ENCODE data around the gene DPYSL4. TPM values are rescaled to one million over a fixed set of nuclear protein-coding genes. Genes with fewer than 3 reads are reported as not detected.
A peak's percentile ranks its signal among the peaks of the same experiment; 100 is the strongest.

The DPYSL4 gene
- total RNA-seq, 1 donor from 2014 or later, result 26.1 TPM

- Mint-ChIP-seq H3K4me3 (ENCODE audit: unreplicated experiment) (no peak overlapping the region), H3K27me3 (ENCODE audit: low read depth, unreplicated experiment) (peaks cover 12% of the 10 kb centered on the region), H3K9me3 (ENCODE audit: unreplicated experiment) (no peaks in the 10 kb centered on the region), H3K4me1 (ENCODE audit: low read depth, unreplicated experiment) (peaks cover 2% of the 10 kb centered on the region), H3K36me3 (ENCODE audit: low read depth, unreplicated experiment) (peaks cover 9% of the 10 kb centered on the region), H3K27ac (ENCODE audit: unreplicated experiment) (no peak overlapping the region)
- H3K4me2 ChIP-seq (ENCODE audit: low read length), result no peak overlapping the region
- no peak overlapping the region for H3K4me3 ChIP-seq (ENCODE audit: insufficient read depth, low read depth, low read length)
- no peaks in the 10 kb centered on the region for H3K79me2 ChIP-seq (ENCODE audit: insufficient read depth, low read length)
- no peaks in the 10 kb centered on the region for H4K20me1 ChIP-seq (ENCODE audit: insufficient read depth, low read length)
- no peaks in the 10 kb centered on the region for H3K9me3 ChIP-seq (ENCODE audit: insufficient read depth, low read depth, low read length)
- TF ChIP-seq CTCF (IDR thresholded peaks at IDR 0.05; ENCODE audit: insufficient read depth, low read depth, low read length) (no peak), EZH2 (IDR thresholded peaks at IDR 0.05; ENCODE audit: insufficient read depth, low read length) (no peak)
- FAIRE-seq, result no peak
- H3K27ac ChIP-seq (ENCODE audit: low read depth, low read length), result no peak overlapping the region
- no peaks in the 10 kb centered on the region for H3K36me3 ChIP-seq (ENCODE audit: insufficient read depth, low read length)
- H3K4me1 ChIP-seq (ENCODE audit: insufficient read depth, low read length), result no peaks in the 10 kb centered on the region
- no peak overlapping the region for H3K9ac ChIP-seq (ENCODE audit: low read length)
- DNase-seq (ENCODE audit: low read depth), result no peak
- H2AFZ ChIP-seq (ENCODE audit: low read depth, low read length), result no peak overlapping the region
- H3K27me3 ChIP-seq (ENCODE audit: insufficient read depth, low read length), result no peaks in the 10 kb centered on the region
Observed at GRCh38 chr10:132247943-132248342, 61.2 kb downstream of the DPYSL4 start.

GRCh38 chr10:132248455-132249225 is 61.9 kb downstream of the DPYSL4 start:
- H3K4me1 Mint-ChIP-seq (ENCODE audit: low read depth, unreplicated experiment), result peaks cover 2% of the 10 kb centered on the region
- H3K9me3 Mint-ChIP-seq (ENCODE audit: unreplicated experiment), result no peaks in the 10 kb centered on the region
- H3K4me1 ChIP-seq (ENCODE audit: insufficient read depth, low read length), result no peaks in the 10 kb centered on the region
- H3K27ac ChIP-seq (ENCODE audit: low read depth, low read length), result no peak overlapping the region
- H2AFZ ChIP-seq (ENCODE audit: low read depth, low read length), result peak overlapping the region; percentile 60
- TF ChIP-seq EZH2 (IDR thresholded peaks at IDR 0.05; ENCODE audit: insufficient read depth, low read length) (no peak), CTCF (IDR thresholded peaks at IDR 0.05; ENCODE audit: insufficient read depth, low read depth, low read length) (no peak)
- no peaks in the 10 kb centered on the region for H3K27me3 ChIP-seq (ENCODE audit: insufficient read depth, low read length)
- H3K9ac ChIP-seq (ENCODE audit: low read length), result no peak overlapping the region
- DNase-seq (ENCODE audit: low read depth), result no peak
- FAIRE-seq, result no peak
- no peak overlapping the region for H3K27ac Mint-ChIP-seq (ENCODE audit: unreplicated experiment)
- H3K4me3 ChIP-seq (ENCODE audit: insufficient read depth, low read depth, low read length), result peak overlapping the region; percentile 28
- H3K79me2 ChIP-seq (ENCODE audit: insufficient read depth, low read length), result no peaks in the 10 kb centered on the region
- no peaks in the 10 kb centered on the region for H4K20me1 ChIP-seq (ENCODE audit: insufficient read depth, low read length)
- H3K9me3 ChIP-seq (ENCODE audit: insufficient read depth, low read depth, low read length), result no peaks in the 10 kb centered on the region
- peak overlapping the region; percentile 72 for H3K4me2 ChIP-seq (ENCODE audit: low read length)
- H3K27me3 Mint-ChIP-seq (ENCODE audit: low read depth, unreplicated experiment), result peaks cover 15% of the 10 kb centered on the region
- peak overlapping the region; percentile 85 for H3K4me3 Mint-ChIP-seq (ENCODE audit: unreplicated experiment)
- peaks cover 9% of the 10 kb centered on the region for H3K36me3 Mint-ChIP-seq (ENCODE audit: low read depth, unreplicated experiment)
- no peaks in the 10 kb centered on the region for H3K36me3 ChIP-seq (ENCODE audit: insufficient read depth, low read length)

DNA sequence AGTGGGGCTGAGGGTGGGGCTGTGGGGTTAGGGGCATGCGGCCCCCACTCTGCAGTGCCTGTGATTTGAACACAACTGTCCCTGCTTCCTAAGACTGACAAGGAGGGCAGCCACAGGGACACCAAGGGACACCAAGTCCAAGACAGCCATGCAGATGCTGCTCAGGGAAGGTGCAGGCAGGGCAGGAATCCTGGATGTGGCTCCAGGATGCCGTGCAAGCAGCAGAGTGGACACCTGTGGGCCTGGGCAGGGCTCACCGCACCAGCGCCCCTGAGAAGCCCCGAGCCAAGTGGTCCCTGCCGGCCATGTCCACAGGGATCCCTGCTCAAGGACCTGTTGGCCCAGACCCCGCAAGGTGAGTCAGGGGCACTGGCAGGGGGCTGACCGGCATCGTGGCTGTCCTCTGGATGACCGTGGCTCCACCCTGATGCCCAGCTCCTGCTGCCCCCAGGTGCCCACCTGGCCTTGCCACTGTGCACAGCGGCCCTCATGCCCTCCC is 62.5 kb downstream of the DPYSL4 start:
- peaks cover 6% of the 10 kb centered on the region for H3K36me3 Mint-ChIP-seq (ENCODE audit: low read depth, unreplicated experiment)
- H3K27me3 Mint-ChIP-seq (ENCODE audit: low read depth, unreplicated experiment), result peaks cover 15% of the 10 kb centered on the region
- Histone ChIP-seq H3K4me3 (ENCODE audit: insufficient read depth, low read depth, low read length) (no peak overlapping the region), H4K20me1 (ENCODE audit: insufficient read depth, low read length) (no peaks in the 10 kb centered on the region), H2AFZ (ENCODE audit: low read depth, low read length) (no peak overlapping the region), H3K79me2 (ENCODE audit: insufficient read depth, low read length) (no peaks in the 10 kb centered on the region), H3K36me3 (ENCODE audit: insufficient read depth, low read length) (no peaks in the 10 kb centered on the region), H3K4me1 (ENCODE audit: insufficient read depth, low read length) (no peaks in the 10 kb centered on the region), H3K9ac (ENCODE audit: low read length) (no peak overlapping the region), H3K27me3 (ENCODE audit: insufficient read depth, low read length) (no peaks in the 10 kb centered on the region), H3K4me2 (ENCODE audit: low read length) (no peak overlapping the region), H3K27ac (ENCODE audit: low read depth, low read length) (no peak overlapping the region), H3K9me3 (ENCODE audit: insufficient read depth, low read depth, low read length) (no peaks in the 10 kb centered on the region)
- no peaks in the 10 kb centered on the region for H3K9me3 Mint-ChIP-seq (ENCODE audit: unreplicated experiment)
- no peak for TF ChIP-seq EZH2 (IDR thresholded peaks at IDR 0.05; ENCODE audit: insufficient read depth, low read length)
- no peak for TF ChIP-seq CTCF (IDR thresholded peaks at IDR 0.05; ENCODE audit: insufficient read depth, low read depth, low read length)
- no peak overlapping the region for H3K27ac Mint-ChIP-seq (ENCODE audit: unreplicated experiment)
- FAIRE-seq (no peak), DNase-seq (ENCODE audit: low read depth) (no peak)
- H3K4me3 Mint-ChIP-seq (ENCODE audit: unreplicated experiment), result no peak overlapping the region
- H3K4me1 Mint-ChIP-seq (ENCODE audit: low read depth, unreplicated experiment), result peaks cover 2% of the 10 kb centered on the region

Data from astrocyte (in vitro differentiated cells and primary cell).